ENCODE measurements around the gene NPHP4.

- TF ChIP-seq ZNF274 (IDR thresholded peaks at IDR 0.05; ENCODE audit: borderline replicate concordance, low read depth, low read length) (no peak), ASH1L (IDR thresholded peaks at IDR 0.05; ENCODE audit: borderline replicate concordance, low read depth, partially characterized antibody) (no peak)
Measured at GRCh38 chr1:5895446-5896406, 96.5 kb downstream of the NPHP4 start.
